ENCODE results near the gene KANSL1.

DNA sequence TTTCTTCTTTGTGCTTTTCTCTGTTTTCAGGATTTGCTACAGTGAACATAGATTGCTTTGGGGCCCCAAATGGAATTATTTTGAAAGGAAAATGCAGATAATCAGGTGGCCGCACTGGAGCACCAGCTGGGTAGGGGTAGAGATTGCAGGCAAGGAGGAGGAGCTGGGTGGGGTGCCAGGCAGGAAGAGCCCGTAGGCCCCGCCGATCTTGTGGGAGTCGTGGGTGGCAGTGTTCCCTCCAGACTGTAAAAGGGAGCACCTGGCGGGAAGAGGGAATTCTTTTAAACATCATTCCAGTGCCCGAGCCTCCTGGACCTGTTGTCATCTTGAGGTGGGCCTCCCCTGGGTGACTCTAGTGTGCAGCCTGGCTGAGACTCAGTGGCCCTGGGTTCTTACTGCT is 192.9 kb downstream of the KANSL1 start:
- TF ChIP-seq, protein P1, sequence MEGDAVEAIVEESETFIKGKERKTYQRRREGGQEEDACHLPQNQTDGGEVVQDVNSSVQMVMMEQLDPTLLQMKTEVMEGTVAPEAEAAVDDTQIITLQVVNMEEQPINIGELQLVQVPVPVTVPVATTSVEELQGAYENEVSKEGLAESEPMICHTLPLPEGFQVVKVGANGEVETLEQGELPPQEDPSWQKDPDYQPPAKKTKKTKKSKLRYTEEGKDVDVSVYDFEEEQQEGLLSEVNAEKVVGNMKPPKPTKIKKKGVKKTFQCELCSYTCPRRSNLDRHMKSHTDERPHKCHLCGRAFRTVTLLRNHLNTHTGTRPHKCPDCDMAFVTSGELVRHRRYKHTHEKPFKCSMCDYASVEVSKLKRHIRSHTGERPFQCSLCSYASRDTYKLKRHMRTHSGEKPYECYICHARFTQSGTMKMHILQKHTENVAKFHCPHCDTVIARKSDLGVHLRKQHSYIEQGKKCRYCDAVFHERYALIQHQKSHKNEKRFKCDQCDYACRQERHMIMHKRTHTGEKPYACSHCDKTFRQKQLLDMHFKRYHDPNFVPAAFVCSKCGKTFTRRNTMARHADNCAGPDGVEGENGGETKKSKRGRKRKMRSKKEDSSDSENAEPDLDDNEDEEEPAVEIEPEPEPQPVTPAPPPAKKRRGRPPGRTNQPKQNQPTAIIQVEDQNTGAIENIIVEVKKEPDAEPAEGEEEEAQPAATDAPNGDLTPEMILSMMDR (IDR thresholded peaks at IDR 0.05) = no peak
- TF ChIP-seq POLR2A (IDR thresholded peaks at IDR 0.05) = no peak
- no peak for TF ChIP-seq EP300 (IDR thresholded peaks at IDR 0.05)
